Gastroesophageal sphincter (tissue), 4 donors: ENCODE data around the gene ARHGEF6. TPM values are rescaled to one million over a fixed set of nuclear protein-coding genes. Genes with fewer than 3 reads are reported as not detected.

Experiments used
- ATAC-seq: fragments of 150-250 bp; one replicate; pipeline ENCODE4 v1.9.1; 2016; ENCODE audit warnings: mild to moderate bottlenecking, moderate library complexity
- H3K27ac ChIP-seq, 4 donors: fragments of 200-600 bp; sonication (generic) in 3 of 4; 1 replicate in 3 of 4; 2 replicates in 1 of 4; pipeline ENCODE4 v1.5.1; 2016 to 2019
- H3K27me3 ChIP-seq: fragments of 200-600 bp; sonication (generic); one replicate; pipeline ENCODE4 v1.5.1; 2019
- H3K36me3 ChIP-seq, 2 donors: fragments of 200-600 bp; sonication (generic); one replicate each; pipeline ENCODE4 v1.5.1; 2019; ENCODE audit warnings: control low read depth in 1 of 2
- H3K4me1 ChIP-seq, 3 donors: fragments of 200-600 bp; sonication (generic); 1 replicate in 2 of 3; 2 replicates in 1 of 3; pipeline ENCODE4 v1.5.1; 2016 to 2019; ENCODE audit warnings: control low read depth in 2 of 3
- H3K4me3 ChIP-seq, 2 donors: fragments of 200-600 bp; sonication (generic); one replicate each; pipeline ENCODE4 v1.5.1; 2019; ENCODE audit warnings: mild to moderate bottlenecking in 1 of 2, moderate library complexity in 1 of 2
- H3K9me3 ChIP-seq, 3 donors: fragments of 200-600 bp; sonication (generic); one replicate each; pipeline ENCODE4 v1.5.1; 2017 to 2019; ENCODE audit warnings: control low read depth in 2 of 3
- CTCF ChIP-seq, 4 experiments: fragments of 200-600 bp in 2 of 4; fragments of 450-650 bp in 2 of 4; sonication (generic) in 1 of 4; IDR thresholded peaks; one replicate each; pipeline ENCODE4 v1.5.1; 2017 to 2019; ENCODE audit warnings: antibody characterized with exemption in 4 of 4, mild to moderate bottlenecking in 2 of 4, moderate library complexity in 2 of 4
- EP300 ChIP-seq: sonication (generic); formaldehyde crosslinking; IDR thresholded peaks from one replicate; pipeline ENCODE4 v1.6.1; 2017; ENCODE audit warnings: antibody characterized with exemption, mild to moderate bottlenecking
- POLR2A ChIP-seq, 2 donors: fragments of 450-650 bp; IDR thresholded peaks; one replicate each; pipeline ENCODE4 v1.6.1; 2017; ENCODE audit warnings: antibody characterized with exemption in 2 of 2, mild to moderate bottlenecking in 2 of 2, moderate library complexity in 1 of 2
- POLR2AphosphoS5 ChIP-seq: sonication (generic); formaldehyde crosslinking; IDR thresholded peaks from one replicate; pipeline ENCODE4 v1.6.1; 2017; ENCODE audit warnings: antibody characterized with exemption
- WGBS, 2 donors: methylation state at CpG; one replicate each; pipeline ENCODE4 v1.1.5; 2018; ENCODE audit warnings: low coverage in 1 of 2; 5-methylcytosine and 5-hydroxymethylcytosine counted together
- total RNA-seq, 4 donors: library from RNA; depleted of rRNA; stranded (reverse); fragments of >200 nt; gene quantifications; one replicate each; pipeline ENCODE4 v1.1.0, GENCODE V29; 2016

The ARHGEF6 gene
- total RNA-seq, 4 donors from 2014 or later = 14.2 to 18.5 (median 16.3) TPM

DNA sequence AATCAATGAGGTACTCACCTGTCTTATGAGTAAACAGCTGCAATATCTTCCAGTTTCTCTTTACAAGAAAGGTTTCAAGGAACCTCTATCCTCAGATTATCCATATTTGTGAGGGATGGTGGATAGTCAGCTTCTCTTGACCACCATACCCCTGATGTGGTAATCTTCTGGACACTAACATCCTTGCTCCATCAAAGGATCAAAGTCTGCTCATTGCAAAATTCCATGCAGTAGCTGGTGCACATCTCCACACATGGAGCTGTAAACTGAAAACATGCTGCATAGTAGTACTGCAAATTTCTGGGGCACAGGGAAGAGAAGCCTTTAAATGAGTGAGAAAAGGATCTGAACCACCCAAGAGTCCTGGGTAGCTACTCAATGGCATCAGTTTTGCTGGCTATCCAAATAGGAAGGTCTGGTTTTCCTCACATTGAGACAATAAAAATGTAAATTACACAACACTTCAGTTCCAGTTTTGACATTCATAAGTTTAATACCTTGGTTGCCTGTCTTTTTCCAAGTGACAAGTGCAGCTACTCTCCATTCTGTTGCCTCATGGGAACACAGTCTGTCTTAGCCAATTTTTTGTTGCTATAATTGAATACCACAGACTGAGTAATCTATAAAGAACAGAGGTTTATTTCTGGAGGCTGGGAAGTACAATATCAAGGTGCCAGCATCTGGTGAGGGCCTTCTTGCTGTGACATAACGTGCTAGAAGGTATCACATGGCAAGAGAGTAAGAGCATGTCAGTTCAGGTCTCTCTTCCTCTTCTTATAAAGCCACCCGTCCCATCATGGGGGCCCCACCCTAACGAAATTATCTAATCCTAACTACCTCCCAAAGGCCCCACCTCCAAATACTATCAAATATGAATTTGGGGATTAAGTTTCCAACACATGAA lies 34.4 kb upstream of the ARHGEF6 start:
- H3K4me1 ChIP-seq = no peaks in the 10 kb centered on the region
- no peak overlapping the region for H3K4me3 ChIP-seq
- peaks cover 0 to 24% of the 10 kb centered on the region in 2 donors for H3K36me3 ChIP-seq
- H3K27me3 ChIP-seq = no peaks in the 10 kb centered on the region
- H3K9me3 ChIP-seq = no peaks in the 10 kb centered on the region
- no peak for ATAC-seq
- H3K27ac ChIP-seq = no peak overlapping the region
- 36 to 67% methylated on average over 1 to 3 of the region's 3 CpGs for WGBS, 2 donors
- TF ChIP-seq CTCF (IDR thresholded peaks at IDR 0.05) = no peak
- no peak for TF ChIP-seq POLR2AphosphoS5
- TF ChIP-seq POLR2A (IDR thresholded peaks at IDR 0.05) = no peak
- no peak for TF ChIP-seq EP300

DNA sequence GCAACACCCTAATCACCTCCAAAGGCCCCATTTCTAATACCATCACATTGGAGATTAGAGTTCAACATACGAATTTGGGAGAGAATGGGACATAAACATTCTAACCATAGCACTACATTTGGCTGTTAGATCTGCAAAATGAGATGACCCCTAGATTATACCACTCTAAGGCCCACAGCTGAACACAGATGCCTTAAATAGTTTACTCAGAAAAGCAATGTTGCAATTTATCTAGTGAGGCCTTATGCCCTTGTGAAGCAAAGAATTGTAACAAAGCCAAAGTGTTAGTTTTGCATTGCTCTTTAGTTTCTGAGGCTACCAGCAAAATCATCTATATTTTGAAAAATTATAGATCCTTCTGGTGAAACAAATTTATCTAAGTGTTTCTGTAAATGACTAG lies 31.6 kb upstream of the ARHGEF6 start:
- TF ChIP-seq CTCF (IDR thresholded peaks at IDR 0.05) (no peak), POLR2AphosphoS5 (no peak), EP300 (no peak), POLR2A (IDR thresholded peaks at IDR 0.05) (no peak)
- no peak for ATAC-seq
- Histone ChIP-seq H3K9me3 (no peaks in the 10 kb centered on the region), H3K27me3 (no peaks in the 10 kb centered on the region), H3K4me3 (no peak overlapping the region), H3K36me3 (no peaks in the 10 kb centered on the region), H3K4me1 (no peaks in the 10 kb centered on the region), H3K27ac (no peak overlapping the region)
- WGBS, 2 donors = 17 to 40% methylated on average over 1 of the region's 1 CpG

DNA sequence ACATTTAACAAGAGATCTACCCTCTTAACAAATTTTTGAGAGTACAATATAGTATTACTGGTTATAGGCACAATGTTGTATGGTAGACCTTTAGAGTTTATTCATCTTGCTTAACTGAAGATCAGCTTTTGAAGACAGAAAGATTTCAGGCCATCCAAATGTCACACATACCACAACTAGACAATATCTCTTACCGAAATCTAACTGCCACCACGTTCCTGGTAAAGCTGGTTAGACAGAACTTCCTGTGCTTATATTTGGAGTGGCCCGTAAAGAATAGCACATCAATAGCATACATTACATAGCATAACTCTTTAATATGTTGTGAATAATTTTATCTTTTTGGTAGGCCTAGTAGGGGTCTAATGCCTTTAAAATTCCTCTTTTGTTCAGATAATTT lies 29.8 kb upstream of the ARHGEF6 start:
- no peaks in the 10 kb centered on the region for H3K4me1 ChIP-seq
- no peak overlapping the region for H3K27ac ChIP-seq
- ATAC-seq = no peak
- H3K9me3 ChIP-seq = no peaks in the 10 kb centered on the region
- no peaks in the 10 kb centered on the region for H3K27me3 ChIP-seq
- TF ChIP-seq POLR2A (IDR thresholded peaks at IDR 0.05) = no peak
- no peak for TF ChIP-seq CTCF (IDR thresholded peaks at IDR 0.05)
- no peak for TF ChIP-seq EP300
- TF ChIP-seq POLR2AphosphoS5 = no peak
- no peak overlapping the region for H3K4me3 ChIP-seq
- 63 to 68% methylated on average over 3 of the region's 3 CpGs for WGBS, 2 donors
- H3K36me3 ChIP-seq = no peaks in the 10 kb centered on the region

GRCh38 chrX:136806891-136807410 lies 26.2 kb upstream of the ARHGEF6 start:
- Histone ChIP-seq H3K4me3 (no peak overlapping the region), H3K36me3 (no peaks in the 10 kb centered on the region), H3K27me3 (no peaks in the 10 kb centered on the region), H3K9me3 (no peaks in the 10 kb centered on the region), H3K4me1 (no peaks in the 10 kb centered on the region), H3K27ac (no peak overlapping the region)
- no peak for ATAC-seq
- WGBS, 2 donors = 100% methylated on average over 1 of the region's 1 CpG
- no peak for TF ChIP-seq POLR2A (IDR thresholded peaks at IDR 0.05)
- TF ChIP-seq CTCF (IDR thresholded peaks at IDR 0.05) = no peak
- TF ChIP-seq EP300 = no peak
- TF ChIP-seq POLR2AphosphoS5 = no peak

GRCh38 chrX:136802515-136802914 lies 21.8 kb upstream of the ARHGEF6 start:
- 60 to 100% methylated on average over 1 to 2 of the region's 2 CpGs for WGBS, 2 donors
- Histone ChIP-seq H3K27ac (no peak overlapping the region), H3K4me3 (no peak overlapping the region), H3K27me3 (no peaks in the 10 kb centered on the region), H3K36me3 (no peaks in the 10 kb centered on the region), H3K9me3 (no peaks in the 10 kb centered on the region), H3K4me1 (no peaks in the 10 kb centered on the region)
- TF ChIP-seq EP300 (no peak), POLR2A (IDR thresholded peaks at IDR 0.05) (no peak), POLR2AphosphoS5 (no peak), CTCF (IDR thresholded peaks at IDR 0.05) (no peak)
- ATAC-seq = no peak
